GM19397 (cell line): ENCODE results near the gene CDKN1C.

Experiments used
- ATAC-seq: cut with Tn5 transposase; IDR thresholded peaks from one replicate; pipeline ENCODE4 v1.9.1; 2021; ENCODE audit warnings: mild to moderate bottlenecking, moderate library complexity; ENCODE audit not compliant: unreplicated experiment

Gene CDKN1C

DNA sequence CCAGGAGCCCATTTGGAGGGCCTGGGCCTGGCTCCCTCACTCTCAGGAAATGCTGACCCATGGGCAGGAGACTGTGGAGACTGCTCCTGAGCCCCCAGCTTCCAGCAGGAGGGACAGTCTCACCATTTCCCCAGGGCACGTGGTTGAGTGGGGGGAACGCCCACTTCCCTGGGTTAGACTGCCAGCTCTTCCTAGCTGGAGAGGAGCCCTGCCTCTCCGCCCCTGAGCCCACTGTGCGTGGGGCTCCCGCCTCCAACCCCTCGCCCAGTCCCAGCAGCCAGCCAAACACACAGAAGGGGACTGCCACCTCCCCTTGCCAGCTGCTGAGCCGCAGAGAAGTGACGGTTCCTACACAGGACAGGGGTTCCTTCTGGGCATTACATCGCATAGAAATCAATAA, 37.1 kb downstream of the CDKN1C start:
- no peak for ATAC-seq

DNA sequence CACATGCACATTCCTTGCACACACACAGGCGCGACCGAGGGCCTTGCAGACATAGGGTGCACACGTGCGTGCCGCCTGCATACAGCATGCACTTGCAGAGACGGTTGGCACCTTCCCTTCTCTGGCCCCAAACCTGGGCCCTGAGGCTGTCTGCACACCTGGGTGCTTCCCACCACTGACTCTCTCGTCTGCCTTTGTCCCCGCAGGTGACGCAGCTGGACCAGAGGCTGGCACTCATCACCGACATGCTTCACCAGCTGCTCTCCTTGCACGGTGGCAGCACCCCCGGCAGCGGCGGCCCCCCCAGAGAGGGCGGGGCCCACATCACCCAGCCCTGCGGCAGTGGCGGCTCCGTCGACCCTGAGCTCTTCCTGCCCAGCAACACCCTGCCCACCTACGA, 38.0 kb downstream of the CDKN1C start:
- ATAC-seq, result no peak

DNA sequence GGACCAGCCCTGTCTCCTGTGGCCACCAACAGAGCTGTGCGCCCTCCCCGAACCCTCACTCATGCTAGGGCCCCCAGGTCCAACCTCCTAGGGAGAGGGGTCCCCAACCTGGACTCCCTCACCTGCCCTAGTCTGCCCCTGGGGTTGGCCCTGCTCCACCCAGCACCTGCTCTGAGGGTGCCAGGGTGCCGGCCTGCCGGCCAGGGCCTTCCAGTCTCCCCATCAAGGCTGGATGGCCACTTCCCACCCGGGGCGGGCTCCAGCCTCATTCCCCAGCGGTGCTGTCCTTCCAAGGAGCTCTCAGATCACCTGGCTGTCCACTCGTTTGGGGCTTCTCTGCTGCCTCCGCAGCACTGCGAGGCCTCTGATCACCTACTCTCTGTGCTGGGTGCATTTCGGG, 39.1 kb downstream of the CDKN1C start:
- ATAC-seq, result no peak

DNA sequence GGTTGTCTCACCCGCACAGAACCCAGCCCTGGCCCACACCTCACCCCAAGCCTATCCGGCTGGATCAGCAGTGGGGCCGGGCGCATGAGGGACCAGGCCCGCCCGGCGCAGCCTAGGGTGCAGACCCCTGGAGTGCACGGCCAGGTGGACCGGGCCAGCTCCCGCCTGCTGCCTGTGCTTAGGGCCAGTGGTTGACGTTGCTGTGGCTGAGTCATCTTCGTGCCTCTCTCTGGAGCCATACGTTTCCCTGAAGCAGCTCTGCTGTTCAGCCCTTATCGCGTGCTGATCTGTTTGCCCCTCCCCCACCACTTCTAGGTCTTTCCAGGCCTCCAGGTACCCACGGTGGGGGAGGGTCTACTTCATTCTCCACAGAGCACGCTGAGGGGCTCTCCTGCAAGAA, 39.5 kb downstream of the CDKN1C start:
- ATAC-seq, result no peak

DNA sequence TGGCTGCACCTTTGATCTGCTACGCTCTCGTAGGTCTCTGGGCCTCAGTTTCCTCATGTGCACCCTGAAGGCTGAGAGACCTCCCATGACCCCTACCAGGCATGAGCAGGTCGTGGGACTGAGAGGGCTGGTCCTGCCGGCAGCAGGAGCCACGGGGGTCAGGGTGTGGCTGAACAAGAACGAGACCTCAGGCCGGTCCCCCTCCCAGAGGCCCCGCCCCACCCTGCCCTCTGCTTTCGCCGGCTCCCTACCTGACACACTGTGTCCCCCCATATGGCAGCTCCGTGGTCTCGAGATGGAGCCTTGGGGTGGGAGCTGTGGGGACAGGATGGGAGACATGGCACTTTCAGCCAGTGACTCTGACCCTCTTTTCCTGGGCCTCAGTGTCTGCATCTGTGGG, 40.6 kb downstream of the CDKN1C start:
- ATAC-seq, result no peak

DNA sequence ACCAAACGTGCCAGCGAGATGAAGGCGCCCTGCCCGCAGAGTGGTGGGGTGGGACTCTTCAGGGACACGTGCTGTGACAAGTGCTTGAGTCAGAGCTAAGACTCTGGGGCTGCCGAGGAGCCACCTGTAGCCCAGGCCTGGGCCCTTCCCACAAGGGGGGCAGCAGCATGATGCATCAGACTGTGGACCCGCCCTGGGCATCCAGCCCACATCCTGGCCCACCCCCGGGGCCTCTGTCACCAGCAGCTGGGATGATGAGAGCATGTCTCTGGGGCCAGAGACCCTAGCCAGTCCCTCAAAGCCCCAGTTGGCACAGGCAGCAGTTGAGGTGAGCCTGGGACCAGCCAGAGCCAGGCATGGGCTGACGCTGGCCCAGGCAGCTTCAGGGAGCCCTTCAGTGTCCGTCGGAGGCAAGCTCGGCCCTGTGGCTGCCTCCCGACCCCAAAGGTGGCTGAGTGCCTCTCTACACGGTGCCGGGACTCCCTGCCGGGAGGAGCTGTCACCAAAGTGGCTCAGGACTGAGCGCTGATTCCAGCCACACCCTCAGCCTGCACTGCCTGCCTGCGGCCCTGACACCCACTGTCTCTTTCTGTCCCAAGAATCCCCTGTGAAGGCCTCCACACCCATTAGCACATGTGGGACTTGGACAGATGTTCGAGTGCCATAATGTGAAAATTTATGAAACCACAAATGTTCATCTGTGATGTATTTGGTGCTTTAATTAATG, 41.3 kb downstream of the CDKN1C start:
- no peak for ATAC-seq

DNA sequence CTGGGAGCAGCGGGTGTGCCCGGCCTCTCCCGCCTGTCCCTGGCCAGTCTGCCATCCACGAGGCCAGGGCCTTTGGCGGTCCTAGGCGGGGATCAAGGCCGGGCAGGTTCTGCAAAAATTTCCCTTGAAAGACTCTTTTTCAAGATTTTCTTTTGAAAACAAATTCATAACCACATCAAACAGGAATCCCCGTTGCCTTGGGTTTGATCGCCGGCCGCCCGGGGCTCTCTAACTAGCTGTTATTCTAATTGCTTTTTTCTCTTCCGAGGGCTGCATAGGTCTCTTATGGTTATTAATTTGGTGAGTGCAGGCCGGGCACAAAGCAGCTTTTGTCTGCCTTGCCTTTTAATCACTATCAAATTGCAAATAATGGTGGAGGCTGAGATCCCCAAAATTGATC, 42.0 kb downstream of the CDKN1C start:
- no peak for ATAC-seq

DNA sequence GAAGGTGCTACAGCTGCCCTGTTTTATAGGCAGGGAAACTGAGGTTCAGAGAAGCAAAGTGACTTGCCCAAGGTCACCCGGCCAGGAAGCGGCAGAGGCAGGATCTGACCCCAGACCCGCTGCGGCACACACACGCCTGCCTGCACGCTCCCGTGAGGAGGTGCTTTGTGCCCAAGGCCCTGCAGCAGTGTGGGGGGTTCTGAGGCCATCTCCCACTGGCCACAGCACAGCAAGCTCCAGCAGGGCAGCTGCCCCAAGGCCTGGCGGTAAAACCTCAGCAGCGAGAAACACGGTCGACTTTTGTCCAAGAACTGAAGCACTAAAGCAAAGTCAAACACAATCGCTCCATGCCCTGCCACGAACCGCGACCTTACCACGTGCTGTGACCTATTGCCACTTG, 42.7 kb downstream of the CDKN1C start:
- ATAC-seq, result no peak

DNA sequence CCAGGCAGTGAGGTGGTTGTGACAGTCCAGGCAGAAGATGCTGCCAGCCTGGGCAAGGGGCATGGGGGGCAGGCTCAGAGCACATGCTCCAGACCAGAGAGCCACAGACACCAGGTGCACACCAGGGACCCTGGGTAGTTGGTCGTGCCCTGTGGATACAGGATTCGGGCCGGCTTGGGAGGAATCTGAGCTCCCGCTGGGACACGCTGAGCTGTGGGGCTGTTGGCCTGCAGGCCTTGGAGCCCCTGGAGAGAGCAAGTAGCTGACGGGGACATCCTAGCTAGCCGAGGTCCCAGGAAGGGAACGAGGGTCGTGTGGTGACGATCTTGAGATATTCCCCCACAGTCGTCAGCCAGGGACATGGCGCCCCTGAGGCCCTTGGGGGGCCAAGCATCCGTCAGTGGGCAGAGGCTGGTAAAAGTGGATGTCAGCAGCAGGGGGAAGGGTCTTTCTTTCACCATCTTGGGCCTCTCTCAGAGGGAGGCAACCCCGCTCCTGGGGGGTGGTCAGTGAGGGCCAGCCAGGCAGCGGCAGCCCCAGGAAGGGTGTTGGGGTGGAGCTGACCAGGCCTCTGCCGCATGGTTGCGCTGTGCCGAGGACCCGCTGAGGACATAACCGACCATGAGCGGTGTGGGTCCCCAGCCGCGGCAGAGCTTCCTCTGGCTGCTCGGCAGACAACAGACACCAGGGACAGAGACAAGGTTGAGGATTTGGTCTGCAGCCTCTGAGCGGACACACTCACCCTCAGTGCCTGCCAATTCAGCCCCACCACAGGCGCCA, 44.0 kb downstream of the CDKN1C start:
- no peak for ATAC-seq

DNA sequence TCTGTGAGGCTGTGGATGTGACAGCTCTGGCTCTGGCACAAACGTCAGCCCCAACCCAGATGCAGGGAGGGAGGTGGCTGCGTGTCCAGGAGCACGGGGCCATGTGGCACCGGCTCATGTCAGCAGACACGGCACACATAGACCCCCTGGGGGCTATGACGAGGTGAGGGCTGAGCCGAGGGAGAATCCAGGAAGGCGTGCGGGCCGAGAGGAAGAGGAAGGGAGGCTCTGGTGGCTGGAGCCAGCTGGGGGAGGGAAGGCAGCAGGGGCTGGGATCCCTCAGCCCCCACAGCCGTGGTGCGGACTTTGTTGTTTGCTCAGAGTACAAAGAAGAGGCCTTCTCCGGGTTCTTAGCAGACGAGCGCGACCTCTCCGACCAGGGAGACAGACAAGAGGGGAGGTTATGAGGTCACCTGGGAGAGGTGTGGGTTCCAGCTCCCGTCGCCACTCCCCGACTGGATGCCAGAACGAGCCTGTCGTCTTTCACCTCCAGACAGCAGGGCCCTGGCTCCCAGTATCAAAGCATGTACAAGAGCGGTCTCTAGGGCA, 46.1 kb downstream of the CDKN1C start:
- ATAC-seq, result no peak

DNA sequence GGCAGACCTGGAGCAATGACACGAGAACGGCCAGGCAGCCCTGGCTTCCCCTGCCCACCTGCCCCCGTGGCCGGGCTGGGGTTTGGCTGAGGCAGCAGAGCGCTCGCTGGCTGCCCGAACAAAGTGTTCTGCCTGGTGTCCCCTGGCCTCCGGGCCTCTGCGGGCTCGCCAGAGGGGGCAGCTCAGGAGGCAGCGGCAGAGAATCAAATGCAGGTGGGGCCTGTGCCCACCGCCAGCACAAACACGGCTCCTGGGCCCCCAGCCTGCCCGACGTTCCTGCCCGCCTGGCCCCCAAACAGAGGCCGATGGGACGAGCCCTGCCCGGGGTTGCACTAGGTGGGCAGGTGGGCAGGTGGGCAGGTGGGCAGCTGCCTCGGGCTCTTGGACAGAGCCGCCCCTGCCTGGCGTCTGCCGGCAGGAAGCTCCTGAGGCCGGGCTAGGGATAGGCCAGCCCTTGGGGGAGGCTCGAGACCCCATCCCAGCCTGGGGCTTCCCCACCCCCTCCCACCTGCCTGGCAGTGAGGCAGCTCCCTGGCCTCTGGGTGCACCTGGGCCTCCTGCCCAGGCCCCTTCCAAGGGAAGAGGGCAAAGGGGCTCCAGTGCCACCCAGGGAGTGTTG, 46.8 kb downstream of the CDKN1C start:
- no peak for ATAC-seq

DNA sequence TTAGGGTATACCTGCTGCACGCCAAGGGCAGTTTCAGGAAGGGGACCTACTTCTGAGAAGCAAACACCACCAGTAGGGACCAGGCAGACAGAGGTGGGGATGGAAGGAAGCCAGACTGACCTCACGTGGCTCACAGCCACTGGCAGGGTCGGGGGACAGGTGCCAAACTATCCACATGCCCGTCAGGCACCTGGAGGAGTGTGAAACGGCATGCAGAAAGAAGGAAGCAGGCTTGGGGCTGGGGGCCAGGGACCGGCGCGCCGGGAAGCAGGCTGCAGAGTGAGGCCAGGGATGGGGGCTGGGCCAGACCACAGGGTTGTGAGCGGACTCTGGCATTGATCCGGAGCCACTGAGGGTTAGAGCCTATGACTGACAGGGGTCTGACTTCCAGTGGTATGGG, 47.5 kb downstream of the CDKN1C start:
- ATAC-seq, result no peak

DNA sequence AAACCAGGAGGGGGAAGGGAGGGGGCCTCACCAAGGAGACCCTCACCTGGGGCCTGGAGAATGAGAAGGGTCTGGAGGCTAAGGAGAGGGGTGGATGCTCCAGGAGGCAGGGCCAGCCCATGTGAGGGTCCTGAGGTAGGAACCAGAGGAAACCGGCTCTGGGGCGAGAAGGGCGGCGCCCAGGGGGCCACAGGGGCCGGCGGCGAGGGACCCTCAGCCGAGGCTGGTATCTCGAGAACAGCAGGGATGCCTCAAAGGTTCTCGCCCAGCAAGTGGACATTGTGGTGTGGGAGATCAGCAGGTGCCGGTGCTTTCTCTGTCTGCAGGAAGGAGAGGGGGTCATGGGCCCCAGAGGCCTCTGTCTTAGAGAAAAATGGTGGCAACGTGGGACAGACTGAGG, 47.9 kb downstream of the CDKN1C start:
- no peak for ATAC-seq

DNA sequence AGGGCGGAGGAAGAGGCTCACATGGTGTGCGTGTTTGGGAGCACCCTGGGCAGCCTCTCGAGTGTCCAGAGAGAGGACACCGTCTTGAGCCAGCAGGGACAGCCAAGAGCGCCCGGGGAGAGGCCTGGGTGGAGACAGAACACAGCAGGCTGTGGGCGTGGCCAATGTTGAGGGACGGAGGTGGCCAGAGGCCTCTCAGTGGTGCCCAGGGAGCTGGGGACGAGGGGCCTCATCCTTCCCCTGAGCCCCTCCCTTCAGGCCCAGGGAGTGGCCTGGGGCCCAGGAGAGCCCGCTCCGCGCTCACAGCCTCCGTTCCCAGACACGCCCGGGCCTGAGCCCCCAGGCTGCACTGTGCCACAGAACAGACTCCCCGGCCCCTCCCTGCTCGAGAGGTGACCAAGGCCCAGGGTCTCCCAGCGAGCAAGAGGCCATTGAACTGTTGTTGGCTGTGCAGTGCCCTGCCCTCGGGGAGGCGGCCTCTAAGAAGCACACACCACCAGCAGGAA, 48.4 kb downstream of the CDKN1C start:
- ATAC-seq, result no peak

DNA sequence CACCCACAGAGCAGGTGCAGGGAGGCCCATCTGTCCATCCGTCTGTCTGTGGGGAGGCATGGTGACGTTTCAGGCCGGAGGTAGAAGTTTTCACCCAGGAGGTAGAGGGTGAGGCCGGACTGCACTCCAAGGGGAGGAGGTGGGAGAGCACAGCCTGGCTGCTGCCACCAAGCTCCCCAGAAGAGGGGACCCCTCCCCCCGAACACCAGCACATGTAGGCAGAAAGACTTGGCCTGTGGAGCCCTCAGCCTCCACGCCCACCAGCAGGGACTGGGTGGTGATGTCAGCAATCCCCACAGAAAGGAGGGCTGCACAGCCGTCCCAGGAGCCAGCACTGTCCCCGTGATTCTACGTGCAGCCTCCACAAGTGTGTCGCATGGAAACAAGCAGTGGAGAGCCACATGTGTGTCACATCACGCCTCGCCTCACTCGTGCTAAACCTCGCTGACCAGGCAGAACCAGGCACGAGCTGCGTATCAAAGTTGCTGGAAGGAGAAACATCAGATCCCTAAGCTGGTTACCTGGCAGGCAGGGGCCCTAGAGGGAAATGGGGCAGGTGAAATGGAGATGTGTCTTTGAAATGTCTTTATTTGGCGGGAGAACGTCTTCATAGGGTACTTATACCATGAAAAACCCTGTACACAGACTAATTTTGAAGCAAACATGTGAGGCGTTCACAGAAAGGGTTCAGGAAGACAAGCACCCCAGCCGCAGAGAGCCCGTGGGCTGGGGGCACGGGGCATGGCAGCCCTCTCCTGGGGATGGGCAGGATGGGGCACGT, 49.1 kb downstream of the CDKN1C start:
- ATAC-seq, result no peak

DNA sequence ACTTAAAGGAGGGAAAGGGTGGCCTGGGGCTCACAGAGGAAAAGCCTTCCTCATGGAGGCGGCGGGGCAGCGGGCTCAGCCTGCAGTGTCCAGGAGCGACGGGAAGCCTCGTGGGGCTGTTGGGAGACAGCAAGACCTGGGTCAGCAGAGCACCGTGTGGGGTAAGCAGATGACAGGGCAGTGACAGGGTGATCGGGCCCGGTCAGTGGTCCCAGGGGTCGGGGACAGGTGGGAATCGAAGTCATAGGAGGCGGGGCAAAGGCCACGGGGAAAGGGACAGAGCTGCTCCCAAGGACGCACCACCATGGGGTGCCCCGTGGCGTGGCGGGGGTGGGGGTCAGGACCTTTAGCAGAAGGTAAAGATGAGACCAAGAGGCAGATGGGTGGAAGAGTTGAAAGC, 49.8 kb downstream of the CDKN1C start:
- ATAC-seq, result no peak

DNA sequence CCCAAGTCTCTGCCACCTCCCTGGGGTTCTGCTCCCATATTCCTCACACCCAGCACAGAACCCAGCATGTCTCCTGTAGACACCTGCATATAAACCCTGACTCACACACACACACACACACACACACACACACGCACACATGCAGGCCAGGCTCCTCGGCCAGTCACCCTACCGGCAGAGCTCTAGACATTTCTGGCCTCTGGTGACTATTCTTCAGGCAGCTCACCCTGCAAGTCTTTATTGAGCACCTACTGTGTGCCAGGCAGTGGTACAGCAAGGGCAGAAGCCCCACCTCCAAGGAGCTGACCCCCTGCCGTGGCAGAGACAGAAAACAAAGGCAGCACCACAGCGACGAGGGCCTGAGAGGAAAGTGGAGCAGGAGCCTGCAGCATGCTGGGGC, 50.3 kb downstream of the CDKN1C start:
- ATAC-seq, result no peak

DNA sequence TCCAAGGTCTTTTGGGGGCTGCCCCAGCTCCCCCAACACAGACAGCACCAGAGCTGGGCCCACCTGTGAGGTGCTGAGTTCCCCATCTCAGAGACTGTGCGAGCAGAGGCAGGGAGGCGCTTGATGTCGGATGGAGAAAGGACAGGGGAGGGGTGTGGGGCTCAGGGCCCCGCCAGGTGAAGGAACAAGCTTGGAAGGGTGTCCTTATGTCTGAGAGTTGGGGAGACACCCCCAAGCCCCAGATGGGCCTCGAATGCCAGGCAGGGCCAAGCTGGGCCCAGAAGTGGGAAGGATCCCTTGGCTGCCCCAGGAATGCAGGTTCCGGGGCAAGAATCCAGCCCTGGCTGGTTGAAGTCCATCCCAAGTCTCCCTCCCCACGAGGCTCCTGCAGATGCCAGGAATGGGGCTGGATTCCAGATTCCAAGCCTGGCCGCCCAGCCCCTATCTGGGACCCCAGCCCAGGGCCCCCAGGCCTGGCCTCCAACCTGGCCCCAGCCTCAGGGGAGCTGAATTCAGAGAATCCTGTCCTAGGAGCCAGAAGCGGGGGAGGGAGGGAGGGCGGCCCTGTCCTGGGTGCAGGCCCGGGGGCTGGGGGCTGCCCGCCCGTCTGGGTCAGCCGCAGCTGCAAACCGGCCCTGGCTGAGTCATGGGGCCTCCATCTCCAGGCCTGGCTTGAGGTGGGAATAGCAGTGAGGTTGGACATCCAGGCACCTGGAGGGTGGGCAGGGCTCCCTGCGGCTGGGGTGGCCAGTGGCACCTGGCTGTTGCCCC, 50.9 kb downstream of the CDKN1C start:
- no peak for ATAC-seq

DNA sequence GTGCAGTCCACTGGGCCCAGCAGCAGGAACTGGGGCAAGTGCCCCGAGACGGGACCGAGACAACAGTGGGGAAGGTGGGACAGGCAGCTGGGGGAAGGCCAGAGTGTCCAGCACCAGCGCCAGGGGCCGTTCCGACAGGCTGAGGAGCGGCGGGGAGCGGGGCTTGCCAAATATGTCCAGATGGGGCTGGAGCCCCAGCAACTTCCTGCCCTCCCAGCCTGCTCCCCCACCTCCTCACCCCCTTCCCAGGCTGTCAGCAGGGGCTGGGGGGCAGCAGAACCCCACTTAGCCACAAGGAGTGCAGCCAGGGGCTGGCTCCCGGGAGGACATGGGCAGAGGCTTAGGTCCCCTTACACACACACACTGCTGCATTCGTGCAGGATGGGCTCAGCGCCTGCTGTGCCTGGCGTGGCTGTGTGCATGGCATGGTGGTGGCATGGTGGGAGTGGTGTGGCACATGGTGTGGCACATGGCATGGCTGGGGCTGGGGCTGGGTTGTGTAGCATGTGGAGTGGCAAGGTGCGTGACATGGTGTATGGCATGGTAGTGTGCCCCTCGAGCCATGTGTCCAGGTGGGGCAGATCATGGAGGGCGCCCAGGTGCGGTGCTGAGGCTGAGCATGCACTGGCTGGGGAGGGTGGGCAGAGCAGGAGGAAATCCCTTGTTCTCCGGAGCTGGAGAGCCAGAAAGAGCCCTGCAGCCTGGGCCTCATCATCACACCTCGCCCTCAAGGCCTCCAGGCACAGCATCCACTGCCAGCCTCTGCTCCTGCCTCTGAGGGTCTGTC, 51.7 kb downstream of the CDKN1C start:
- no peak for ATAC-seq
